ENCODE results near the gene TEX9. TPM values are rescaled to one million over a fixed set of nuclear protein-coding genes. Genes with fewer than 3 reads are reported as not detected.

TEX9 gene
- total RNA-seq, 4 donors from 2014 or later: 4.3 to 18.0 (median 7.9) TPM

- H3K27ac ChIP-seq: no peak overlapping the region
- intact Hi-C loops (cut with DNase I): no loop called here
- no peaks in the 10 kb centered on the region for H3K36me3 ChIP-seq
- peaks cover 0 to 14% (median 0%) of the 10 kb centered on the region in 3 donors for H3K4me1 ChIP-seq
- H3K4me3 ChIP-seq: no peak overlapping the region
- TF ChIP-seq POLR2A (IDR thresholded peaks at IDR 0.05): no peak
- TF ChIP-seq CTCF (IDR thresholded peaks at IDR 0.05): no peak
- H3K9me3 ChIP-seq: no peaks in the 10 kb centered on the region
- DNase-seq: no peak
- no peaks in the 10 kb centered on the region for H3K27me3 ChIP-seq
- 45 to 62% methylated on average over 3 of the region's 3 CpGs for WGBS, 2 donors
Measured at GRCh38 chr15:56341201-56341600, 24.0 kb upstream of the TEX9 start.

DNA sequence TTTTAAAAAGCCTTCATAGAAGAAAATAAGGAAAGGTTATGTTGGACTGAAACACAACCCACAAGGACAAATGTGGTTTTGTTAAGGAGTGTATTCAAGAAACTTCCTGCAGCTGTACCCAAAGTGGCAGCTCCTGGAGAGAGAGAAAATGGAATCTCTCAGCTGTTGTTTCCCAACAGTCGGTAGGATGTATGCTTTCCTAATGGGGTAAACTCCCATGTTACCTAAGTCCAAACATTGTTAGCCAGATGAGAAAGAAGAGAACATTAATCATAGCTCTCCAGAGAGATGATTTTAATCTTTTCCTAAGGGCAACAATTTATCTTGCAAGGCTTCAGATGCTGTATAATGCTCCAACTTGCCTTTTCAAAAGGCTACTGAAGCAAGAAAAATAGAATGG lies 22.6 kb upstream of the TEX9 start:
- Histone ChIP-seq H3K9me3 (no peaks in the 10 kb centered on the region), H3K27me3 (no peaks in the 10 kb centered on the region), H3K4me1 (peaks cover 0 to 14% (median 0%) of the 10 kb centered on the region in 3 donors), H3K36me3 (no peaks in the 10 kb centered on the region), H3K27ac (no peak overlapping the region), H3K4me3 (no peak overlapping the region)
- WGBS, 2 donors: 7 to 32% methylated on average over 1 of the region's 1 CpG
- DNase-seq: no peak
- intact Hi-C loops (cut with DNase I): no loop called here
- TF ChIP-seq CTCF (IDR thresholded peaks at IDR 0.05): no peak
- no peak for TF ChIP-seq POLR2A (IDR thresholded peaks at IDR 0.05)

- Histone ChIP-seq H3K9me3 (no peaks in the 10 kb centered on the region), H3K27me3 (no peaks in the 10 kb centered on the region), H3K4me1 (peaks cover 0 to 14% (median 0%) of the 10 kb centered on the region in 3 donors), H3K27ac (no peak overlapping the region), H3K36me3 (no peaks in the 10 kb centered on the region), H3K4me3 (no peak overlapping the region)
- 75 to 79% methylated on average over 2 of the region's 2 CpGs for WGBS, 2 donors
- no peak for TF ChIP-seq CTCF (IDR thresholded peaks at IDR 0.05)
- no peak for TF ChIP-seq POLR2A (IDR thresholded peaks at IDR 0.05)
- intact Hi-C loops (cut with DNase I): no loop called here
- no peak for DNase-seq
Measured at GRCh38 chr15:56343879-56344278, 21.3 kb upstream of the TEX9 start.

- intact Hi-C loops (cut with DNase I): no loop called here
- Histone ChIP-seq H3K9me3 (no peaks in the 10 kb centered on the region), H3K27ac (no peak overlapping the region), H3K4me3 (no peak overlapping the region), H3K36me3 (no peaks in the 10 kb centered on the region), H3K27me3 (no peaks in the 10 kb centered on the region), H3K4me1 (peaks cover 0 to 14% (median 0%) of the 10 kb centered on the region in 3 donors)
- TF ChIP-seq POLR2A (IDR thresholded peaks at IDR 0.05): no peak
- TF ChIP-seq CTCF (IDR thresholded peaks at IDR 0.05): no peak
- WGBS, 2 donors: 80 to 81% methylated on average over 2 of the region's 2 CpGs
- no peak for DNase-seq
Measured at GRCh38 chr15:56344336-56344735, 20.9 kb upstream of the TEX9 start.

- no peak for TF ChIP-seq CTCF (IDR thresholded peaks at IDR 0.05)
- no peak for TF ChIP-seq POLR2A (IDR thresholded peaks at IDR 0.05)
- Histone ChIP-seq H3K4me1 (peaks cover 0 to 6% (median 0%) of the 10 kb centered on the region in 3 donors), H3K27me3 (no peaks in the 10 kb centered on the region), H3K36me3 (no peaks in the 10 kb centered on the region), H3K9me3 (no peaks in the 10 kb centered on the region), H3K4me3 (no peak overlapping the region), H3K27ac (no peak overlapping the region)
- WGBS, 2 donors: 35 to 53% methylated on average over 3 of the region's 3 CpGs
- DNase-seq: no peak
- intact Hi-C loops (cut with DNase I): no loop called here
Measured at GRCh38 chr15:56346414-56346813, 18.8 kb upstream of the TEX9 start.

Data from esophagus squamous epithelium (tissue), 5 donors.